Kidney tubule cell (primary cell): ENCODE data around the gene P2RY2.
A peak's percentile ranks its signal among the peaks of the same experiment; 100 is the strongest.
"Not testable (repeated sequence)": the region's sequence is repeated elsewhere in the genome, so short reads cannot be mapped to it uniquely, and the experiment has no call there.

Experiments
- DNase-seq: peaks from one replicate; pipeline ENCODE4 v3.0.0-alpha.2; 2018; ENCODE audit warnings: low spot score

Gene P2RY2

GRCh38 chr11:73267122-73267846, 49.2 kb downstream of the P2RY2 start:
- DNase-seq, result no peak

GRCh38 chr11:73267906-73268540, 49.9 kb downstream of the P2RY2 start:
- DNase-seq, result no peak

- DNase-seq, result no peak
Observed at GRCh38 chr11:73268671-73269271, 50.7 kb downstream of the P2RY2 start.

GRCh38 chr11:73269459-73270015, 51.5 kb downstream of the P2RY2 start:
- peak; percentile 19 for DNase-seq

DNA sequence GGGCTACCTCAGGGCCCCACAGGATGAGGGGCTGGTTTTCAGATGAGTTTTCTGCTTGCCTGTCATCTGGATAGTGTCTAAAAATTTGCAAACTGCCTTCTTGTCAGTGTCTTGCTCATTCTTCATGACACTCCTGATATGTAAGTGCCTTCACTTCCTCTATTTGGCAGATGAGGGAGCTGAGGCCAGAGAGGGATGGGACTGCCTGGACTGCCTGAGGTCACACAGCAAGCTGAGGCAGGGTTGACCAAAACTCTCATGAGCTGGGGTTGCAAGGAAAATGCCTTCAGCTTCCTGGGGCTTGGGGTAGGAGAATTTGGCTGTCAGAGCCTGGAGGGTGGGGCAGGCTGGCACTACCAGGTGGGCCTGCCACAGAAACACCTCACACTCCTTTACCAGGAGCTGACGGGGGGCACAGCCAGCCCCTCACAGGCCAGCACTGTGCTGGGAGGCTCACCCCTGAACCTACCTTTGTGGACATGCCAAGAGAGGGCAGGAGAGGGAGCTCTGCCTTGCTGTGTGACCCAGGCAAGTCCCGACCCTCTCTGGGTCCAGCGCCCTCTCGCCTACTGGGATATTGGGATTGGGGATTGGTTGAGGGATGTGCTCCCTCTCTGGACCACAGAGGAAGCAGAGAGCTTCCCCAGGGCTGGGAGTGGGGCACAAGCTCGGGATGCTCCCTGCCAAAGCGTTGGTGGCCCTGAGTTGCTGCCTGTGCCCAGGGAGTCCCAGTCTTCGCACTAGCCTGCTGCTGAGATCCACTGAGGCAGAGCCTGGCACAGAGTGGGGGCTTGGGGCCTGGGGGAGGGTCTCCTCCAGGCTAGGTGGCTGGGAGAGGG, 52.2 kb downstream of the P2RY2 start:
- no peak for DNase-seq

DNA sequence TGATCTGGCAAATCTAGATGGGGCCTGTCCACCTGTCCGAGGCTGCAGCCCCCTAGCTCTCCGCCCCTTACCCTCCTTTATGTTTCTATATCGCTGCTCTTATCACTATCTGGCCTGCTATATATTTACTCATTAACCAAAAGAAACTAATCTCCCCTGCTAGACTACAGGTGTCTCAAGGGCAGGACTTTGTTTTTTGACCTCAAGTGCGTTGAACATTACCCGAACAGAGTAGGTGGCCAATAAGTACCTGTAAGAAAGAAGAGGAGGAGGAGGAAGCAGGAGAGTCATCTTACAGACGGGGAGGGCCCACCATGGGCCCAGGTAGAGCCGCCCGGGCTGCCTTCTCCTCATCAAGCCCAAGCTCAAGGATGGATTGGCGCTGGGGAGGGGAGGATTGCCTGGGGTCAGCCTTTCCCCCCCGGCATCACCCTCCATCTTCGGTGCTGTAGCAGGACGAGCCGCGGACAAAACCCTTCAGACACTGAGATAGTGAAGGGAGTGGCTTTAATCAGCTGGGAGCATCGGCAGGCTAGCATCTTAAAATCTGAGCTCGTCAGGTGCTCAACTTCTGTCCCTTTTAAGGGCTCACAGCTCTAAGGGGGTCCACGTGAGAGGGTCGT, 52.9 kb downstream of the P2RY2 start:
- no peak for DNase-seq

- DNase-seq, result not testable (repeated sequence)
Observed at GRCh38 chr11:73271478-73271865, 53.4 kb downstream of the P2RY2 start.

DNA sequence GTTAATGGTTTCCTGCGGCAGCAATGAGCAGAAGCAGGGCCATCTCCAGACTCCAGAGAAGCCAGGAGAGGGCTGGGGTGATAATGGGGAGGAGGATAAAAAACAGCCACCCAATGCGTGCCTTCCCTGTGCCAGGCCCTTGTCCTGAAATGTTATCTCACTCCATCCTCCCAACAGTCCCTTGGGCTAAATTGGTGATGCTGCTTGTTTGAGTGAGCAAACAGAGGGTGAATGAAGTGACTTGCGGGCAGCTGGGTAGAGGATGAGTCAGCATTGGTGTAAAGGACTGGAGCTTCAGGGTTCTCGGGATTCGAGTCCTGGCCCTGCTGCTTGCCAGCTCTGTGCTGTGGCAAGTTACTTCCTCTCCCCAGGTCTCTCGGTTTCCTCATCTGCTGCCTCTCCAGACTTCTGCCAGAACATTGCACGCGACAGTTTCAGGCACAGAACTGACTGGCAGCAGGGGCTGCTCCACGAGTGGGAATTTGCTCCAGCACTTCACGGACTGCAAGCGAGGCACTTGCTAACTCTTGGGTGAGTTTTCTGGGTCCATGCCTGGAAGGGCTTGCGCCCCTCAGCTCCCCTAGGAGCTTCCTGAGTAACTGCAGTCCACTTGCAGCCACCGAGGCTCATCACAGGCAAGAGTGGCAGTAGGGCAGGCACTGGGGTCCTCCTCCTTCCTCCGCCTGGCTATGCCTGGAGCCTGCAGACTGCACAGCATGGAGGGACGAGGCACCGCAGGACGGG, 54.0 kb downstream of the P2RY2 start, which contains the start of gene P2RY6:
Gene P2RY6 (plus strand): TSS at position 403 of the 744 bp plus-strand sequence. CDS start 24,181 bp downstream, outside the sequence.
- DNase-seq, result peak; percentile 62

DNA sequence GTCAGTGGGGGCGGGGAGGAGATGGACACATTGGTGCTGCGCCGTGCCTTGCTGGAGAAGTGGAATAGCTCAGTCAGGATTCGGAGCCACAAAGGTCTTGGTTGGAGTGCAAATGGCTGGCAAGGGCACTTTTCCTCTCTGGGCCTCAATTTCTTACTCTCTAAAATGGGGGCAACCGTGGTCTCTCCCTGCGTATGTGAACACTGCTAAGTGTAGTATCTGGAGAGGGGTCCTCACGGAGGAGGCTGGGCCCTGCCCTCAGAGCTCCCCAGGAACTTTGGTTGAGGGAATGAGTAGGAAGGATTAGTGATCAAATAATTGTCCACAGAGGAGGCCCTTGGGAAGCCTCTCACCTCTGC, 54.6 kb downstream of the P2RY2 start:
- DNase-seq, result no peak

GRCh38 chr11:73273222-73273895, 55.3 kb downstream of the P2RY2 start:
- DNase-seq, result no peak

- not testable (repeated sequence) for DNase-seq
Observed at GRCh38 chr11:73274191-73274590, 56.1 kb downstream of the P2RY2 start.

- no peak for DNase-seq
Observed at GRCh38 chr11:73274722-73275380, 56.8 kb downstream of the P2RY2 start.

DNA sequence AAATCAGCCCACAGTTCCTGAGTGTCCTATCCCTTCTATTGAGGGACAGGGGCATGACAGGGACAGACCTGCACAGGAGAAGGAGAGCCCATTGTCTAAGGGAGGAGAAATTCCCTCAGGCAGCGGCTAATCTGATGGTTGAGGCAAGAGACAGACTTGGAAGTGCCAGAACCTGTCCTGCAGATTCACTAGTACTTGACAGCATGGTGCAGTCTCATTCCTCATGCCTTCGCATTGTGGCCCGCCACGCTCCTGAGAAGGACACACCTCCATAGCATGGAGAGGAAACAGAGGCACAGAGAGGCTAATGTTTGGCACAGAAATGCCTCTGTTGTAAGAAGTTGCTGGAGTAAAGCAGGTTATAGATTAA, 57.3 kb downstream of the P2RY2 start:
- DNase-seq, result no peak

DNA sequence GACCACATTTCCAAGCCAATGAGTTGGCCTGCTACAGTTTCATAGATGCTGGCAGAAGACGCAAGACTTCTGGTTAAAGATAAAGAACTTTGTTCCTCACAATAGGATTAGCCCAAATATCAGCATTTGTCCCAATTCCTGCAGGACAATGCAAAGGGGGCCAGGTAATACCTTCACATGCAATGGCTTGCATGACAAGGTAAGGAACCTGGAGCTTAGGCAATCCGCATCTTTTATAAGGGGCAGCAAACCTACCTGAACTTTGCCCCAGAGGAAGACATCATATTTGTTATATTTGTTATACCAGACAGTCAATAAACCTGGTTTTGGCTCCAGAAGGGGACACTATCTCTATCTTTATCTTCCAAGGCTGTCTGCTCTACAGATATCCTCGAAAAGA, 59.4 kb downstream of the P2RY2 start:
- DNase-seq, result no peak

DNA sequence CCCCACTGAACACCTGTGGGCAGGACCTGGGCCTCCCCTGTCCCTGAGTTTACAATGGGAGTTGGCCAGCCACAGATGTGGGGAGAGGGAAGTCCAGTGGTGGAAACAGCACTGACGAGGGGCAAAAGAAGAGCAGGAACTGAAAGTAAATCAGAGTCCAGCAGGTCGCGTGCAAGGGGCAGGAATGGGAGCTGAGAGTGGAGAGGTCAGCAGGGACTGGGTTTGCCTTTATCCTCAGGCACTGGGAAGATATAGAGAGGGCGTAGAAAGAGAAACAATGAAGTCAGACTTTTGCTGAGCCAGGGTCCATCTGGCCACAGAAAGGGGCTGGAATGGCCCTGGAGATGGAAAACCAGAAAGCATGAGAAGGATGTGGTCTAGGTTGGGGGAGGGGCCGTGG, 62.5 kb downstream of the P2RY2 start:
- DNase-seq, result no peak

DNA sequence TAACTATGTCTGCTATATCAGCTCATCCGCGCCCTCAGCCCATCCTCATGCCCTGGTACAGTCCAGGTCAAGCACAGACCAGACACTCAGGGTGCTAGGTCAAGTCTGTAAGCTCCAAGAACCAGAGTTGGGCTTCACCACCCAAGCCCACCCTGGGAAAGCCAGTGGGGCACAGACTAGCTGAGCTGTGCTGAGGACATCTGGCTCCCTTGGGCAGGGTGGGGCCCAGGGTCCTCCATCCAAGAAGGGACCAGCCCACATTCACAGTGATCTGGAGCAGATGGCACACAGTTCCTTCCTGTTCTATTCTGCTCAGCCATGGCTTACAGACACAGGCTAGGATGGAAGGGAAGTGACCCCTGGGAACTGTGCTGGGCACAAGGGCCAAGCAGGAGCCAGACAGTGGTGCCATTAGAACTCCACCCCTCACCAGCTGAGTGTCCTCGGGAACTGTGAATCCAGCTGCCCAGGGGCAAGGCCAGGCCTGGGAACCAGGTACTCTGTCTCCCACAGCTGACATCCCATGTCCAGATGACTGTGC, 63.2 kb downstream of the P2RY2 start:
- DNase-seq, result no peak

DNA sequence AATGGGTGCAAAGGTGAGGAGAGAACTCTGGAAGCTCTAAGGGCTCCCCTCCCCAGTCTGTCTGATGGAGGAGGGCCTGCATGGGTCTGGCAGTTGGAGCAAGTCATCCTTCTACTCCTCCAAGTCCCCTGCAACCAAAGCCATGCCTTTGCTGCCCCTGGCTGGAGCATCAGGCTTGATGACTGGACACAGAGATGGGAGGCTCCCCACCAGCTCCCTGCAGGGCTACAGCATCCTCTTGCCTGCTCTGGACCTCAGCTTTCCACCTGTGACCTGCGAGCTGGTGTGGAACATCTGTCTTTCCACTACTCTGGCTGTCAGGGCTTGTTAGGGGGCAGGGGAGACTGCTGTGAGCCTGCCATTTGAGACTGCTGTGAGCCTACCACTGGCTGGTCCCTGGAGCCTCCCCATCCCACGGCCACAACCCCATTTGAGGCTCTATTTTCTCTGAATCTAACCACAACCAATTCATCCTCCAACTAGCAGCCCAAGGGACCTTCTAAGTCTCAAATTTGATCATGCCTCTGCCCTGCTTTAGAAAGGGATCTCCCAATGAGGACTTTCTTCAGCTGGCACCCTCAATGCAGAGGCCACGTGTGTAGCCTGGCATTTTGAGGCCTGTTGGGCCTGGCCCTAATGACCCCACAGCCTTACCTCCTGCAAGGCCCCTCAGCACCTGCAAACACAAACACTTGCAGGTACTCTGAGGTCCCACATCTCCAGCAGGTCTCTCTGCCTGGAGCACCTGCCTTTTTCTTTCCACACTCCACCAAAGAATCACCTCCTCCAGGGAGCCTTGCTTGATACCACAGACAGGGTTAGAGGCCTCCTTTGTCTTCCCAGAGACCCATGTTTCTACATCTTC, 63.9 kb downstream of the P2RY2 start:
- no peak for DNase-seq

GRCh38 chr11:73283276-73284000, 65.4 kb downstream of the P2RY2 start:
- DNase-seq, result no peak
